ENCODE results near the gene CSGALNACT2. TPM values are rescaled to one million over a fixed set of nuclear protein-coding genes. Genes with fewer than 3 reads are reported as not detected.

The CSGALNACT2 gene
- total and polyA plus RNA-seq, 10 of the 15 experiments (the other 5 are each of a cell fraction or from before 2014, with no cell fraction given): 2.5 to 12.6 (median 8.7) TPM

DNA sequence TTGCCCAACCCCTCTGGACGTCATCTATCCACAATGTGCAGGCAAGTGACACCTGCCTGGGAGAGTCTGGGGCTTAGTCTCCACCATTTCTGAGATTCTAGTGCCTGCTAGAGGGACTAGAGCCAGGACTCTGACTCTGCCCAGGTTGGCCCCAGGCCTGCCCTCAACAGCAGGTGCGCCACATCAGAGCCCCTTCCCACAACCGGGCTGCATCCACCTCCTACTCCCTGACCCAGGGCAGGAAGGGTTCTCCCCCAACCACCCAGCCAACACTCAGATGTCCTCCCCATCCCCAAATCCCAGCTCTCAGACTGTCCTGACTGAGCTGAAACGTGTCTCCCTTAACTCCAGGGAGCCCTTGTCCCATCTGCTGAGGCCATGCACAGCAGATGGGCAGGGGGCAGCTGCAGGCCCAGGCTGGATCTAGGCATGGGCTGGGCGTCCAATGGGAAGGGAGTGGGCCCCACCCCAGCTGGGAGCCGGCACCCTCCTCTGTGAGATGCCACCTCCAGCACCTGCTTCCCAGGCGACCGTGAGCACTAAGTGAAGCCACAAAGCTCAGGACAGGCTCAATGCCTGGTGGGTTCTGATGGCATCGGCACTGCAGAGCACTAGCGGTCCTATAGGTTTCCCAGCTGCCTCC, 79.4 kb downstream of the CSGALNACT2 start:
- Histone ChIP-seq H3K9ac (ENCODE audit: control insufficient read depth, insufficient read depth, low read length) (no peak overlapping the region), H3K4me3 (no peak overlapping the region), H3K36me3 (ENCODE audit: control insufficient read depth in 2 of 2, insufficient read depth in 2 of 2, low read length in 1 of 2) (no peaks in the 10 kb centered on the region), H4K20me1 (ENCODE audit: control insufficient read depth, insufficient read depth) (no peaks in the 10 kb centered on the region), H2AFZ (ENCODE audit: control insufficient read depth, low read depth, low read length) (no peak overlapping the region), H3K4me2 (ENCODE audit: control insufficient read depth, insufficient read depth) (no peak overlapping the region), H3K27ac (ENCODE audit: control insufficient read depth, insufficient read depth) (no peak overlapping the region), H3K9me3 (replicated peaks; ENCODE audit: control insufficient read depth, insufficient read depth, low read length) (no peaks in the 10 kb centered on the region), H3K27me3 (replicated peaks in 1 of 2; ENCODE audit: control insufficient read depth in 2 of 2, insufficient read depth in 2 of 2, low read length in 1 of 2) (peaks cover 0 to 1% of the 10 kb centered on the region in 2 experiments; a peak in 2 of 4 replicates), H3K79me2 (ENCODE audit: control insufficient read depth, insufficient read depth, low read length) (no peaks in the 10 kb centered on the region), H3K4me1 (ENCODE audit: control insufficient read depth, insufficient read depth, low read length) (peaks cover 8% of the 10 kb centered on the region)
- FAIRE-seq: no peak
- TF ChIP-seq CBX3 (IDR thresholded peaks at IDR 0.05; ENCODE audit: borderline replicate concordance, low read depth) (no peak), NBN (IDR thresholded peaks at IDR 0.05) (no peak), SRF (IDR thresholded peaks at IDR 0.05; ENCODE audit: low read depth in 2 of 2, low read length in 2 of 2) (no peak), HDAC6 (IDR thresholded peaks at IDR 0.05; ENCODE audit: unreplicated experiment) (no peak), POLR2A (IDR thresholded peaks at IDR 0.05; ENCODE audit: low read depth, low read length) (no peak), NR2C2 (IDR thresholded peaks at IDR 0.05; ENCODE audit: borderline replicate concordance, control insufficient read depth, insufficient read length, low read depth) (no peak), NFYB (IDR thresholded peaks at IDR 0.05; ENCODE audit: insufficient read depth, low read depth, low read length) (no peak), EP300 (IDR thresholded peaks at IDR 0.05; ENCODE audit: borderline replicate concordance in 1 of 2, control insufficient read depth in 1 of 2, low read depth in 2 of 2, low read length in 2 of 2) (no peak), STAT1 (conservative IDR thresholded peaks at IDR 0.05) (no peak), YY1 (IDR thresholded peaks at IDR 0.05; ENCODE audit: low read depth, low read length) (no peak), HDAC2 (IDR thresholded peaks at IDR 0.05) (no peak)
- TF ChIP-seq, protein P1, sequence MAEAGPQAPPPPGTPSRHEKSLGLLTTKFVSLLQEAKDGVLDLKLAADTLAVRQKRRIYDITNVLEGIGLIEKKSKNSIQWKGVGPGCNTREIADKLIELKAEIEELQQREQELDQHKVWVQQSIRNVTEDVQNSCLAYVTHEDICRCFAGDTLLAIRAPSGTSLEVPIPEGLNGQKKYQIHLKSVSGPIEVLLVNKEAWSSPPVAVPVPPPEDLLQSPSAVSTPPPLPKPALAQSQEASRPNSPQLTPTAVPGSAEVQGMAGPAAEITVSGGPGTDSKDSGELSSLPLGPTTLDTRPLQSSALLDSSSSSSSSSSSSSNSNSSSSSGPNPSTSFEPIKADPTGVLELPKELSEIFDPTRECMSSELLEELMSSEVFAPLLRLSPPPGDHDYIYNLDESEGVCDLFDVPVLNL (IDR thresholded peaks at IDR 0.05; ENCODE audit: low read depth, low read length): no peak
- TF ChIP-seq, protein P2, sequence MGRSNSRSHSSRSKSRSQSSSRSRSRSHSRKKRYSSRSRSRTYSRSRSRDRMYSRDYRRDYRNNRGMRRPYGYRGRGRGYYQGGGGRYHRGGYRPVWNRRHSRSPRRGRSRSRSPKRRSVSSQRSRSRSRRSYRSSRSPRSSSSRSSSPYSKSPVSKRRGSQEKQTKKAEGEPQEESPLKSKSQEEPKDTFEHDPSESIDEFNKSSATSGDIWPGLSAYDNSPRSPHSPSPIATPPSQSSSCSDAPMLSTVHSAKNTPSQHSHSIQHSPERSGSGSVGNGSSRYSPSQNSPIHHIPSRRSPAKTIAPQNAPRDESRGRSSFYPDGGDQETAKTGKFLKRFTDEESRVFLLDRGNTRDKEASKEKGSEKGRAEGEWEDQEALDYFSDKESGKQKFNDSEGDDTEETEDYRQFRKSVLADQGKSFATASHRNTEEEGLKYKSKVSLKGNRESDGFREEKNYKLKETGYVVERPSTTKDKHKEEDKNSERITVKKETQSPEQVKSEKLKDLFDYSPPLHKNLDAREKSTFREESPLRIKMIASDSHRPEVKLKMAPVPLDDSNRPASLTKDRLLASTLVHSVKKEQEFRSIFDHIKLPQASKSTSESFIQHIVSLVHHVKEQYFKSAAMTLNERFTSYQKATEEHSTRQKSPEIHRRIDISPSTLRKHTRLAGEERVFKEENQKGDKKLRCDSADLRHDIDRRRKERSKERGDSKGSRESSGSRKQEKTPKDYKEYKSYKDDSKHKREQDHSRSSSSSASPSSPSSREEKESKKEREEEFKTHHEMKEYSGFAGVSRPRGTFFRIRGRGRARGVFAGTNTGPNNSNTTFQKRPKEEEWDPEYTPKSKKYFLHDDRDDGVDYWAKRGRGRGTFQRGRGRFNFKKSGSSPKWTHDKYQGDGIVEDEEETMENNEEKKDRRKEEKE (IDR thresholded peaks at IDR 0.05): no peak
- TF ChIP-seq, protein P3, sequence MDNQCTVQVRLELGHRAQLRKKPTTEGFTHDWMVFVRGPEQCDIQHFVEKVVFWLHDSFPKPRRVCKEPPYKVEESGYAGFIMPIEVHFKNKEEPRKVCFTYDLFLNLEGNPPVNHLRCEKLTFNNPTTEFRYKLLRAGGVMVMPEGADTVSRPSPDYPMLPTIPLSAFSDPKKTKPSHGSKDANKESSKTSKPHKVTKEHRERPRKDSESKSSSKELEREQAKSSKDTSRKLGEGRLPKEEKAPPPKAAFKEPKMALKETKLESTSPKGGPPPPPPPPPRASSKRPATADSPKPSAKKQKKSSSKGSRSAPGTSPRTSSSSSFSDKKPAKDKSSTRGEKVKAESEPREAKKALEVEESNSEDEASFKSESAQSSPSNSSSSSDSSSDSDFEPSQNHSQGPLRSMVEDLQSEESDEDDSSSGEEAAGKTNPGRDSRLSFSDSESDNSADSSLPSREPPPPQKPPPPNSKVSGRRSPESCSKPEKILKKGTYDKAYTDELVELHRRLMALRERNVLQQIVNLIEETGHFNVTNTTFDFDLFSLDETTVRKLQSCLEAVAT (IDR thresholded peaks at IDR 0.05): no peak
- RAD21 ChIA-PET (ENCODE audit: unreplicated experiment): no interaction called here
- POLR2A ChIA-PET: no interaction called here
- no peak for ATAC-seq
- intact Hi-C loops (cut with micrococcal nuclease; ENCODE audit: unreplicated experiment) (no loop called here), in situ Hi-C loops (cut with MboI) (loop anchor here (25.0 kb wide), 1 partner anchor 145 kb away; the partner anchor contains the start of gene FXYD4)
- WGBS (ENCODE audit: insufficient coverage, insufficient replicate concordance, low lambda C conversion rate, missing lambda C conversion rate): 8% methylated on average over 10 of the region's 10 CpGs
- no TSS peak for BruUV-seq (replicated peaks)
- no peak for DNase-seq (ENCODE audit: low read depth, low spot score)
- SMC1A ChIA-PET (ENCODE audit: uncharacterized antibody, unreplicated experiment): interaction anchor here (1.2 kb wide), 1 partner anchor 38 kb away, joined by 3 read pairs; no protein-coding TSS in a partner anchor
- CTCF ChIA-PET: no interaction called here
